CD4-positive, alpha-beta T cell treated with Interleukin-12 subunit alpha and Interleukin-12 subunit beta, for 1 hour (primary cell): ENCODE results near the gene BEAN1.

Experiments used
- DNase-seq: peaks from one replicate; pipeline ENCODE4 v3.0.0-alpha.2; 2020

BEAN1 gene

GRCh38 chr16:66397736-66398433, 29.2 kb upstream of the BEAN1 start:
- DNase-seq = no peak

- DNase-seq = no peak
Observed at GRCh38 chr16:66399031-66399430, 28.1 kb upstream of the BEAN1 start.

GRCh38 chr16:66399930-66400329, 27.2 kb upstream of the BEAN1 start:
- no peak for DNase-seq

GRCh38 chr16:66400503-66401380, 26.4 kb upstream of the BEAN1 start:
- DNase-seq = no peak

GRCh38 chr16:66401610-66402009, 25.5 kb upstream of the BEAN1 start:
- DNase-seq = no peak

GRCh38 chr16:66402166-66402565, 24.9 kb upstream of the BEAN1 start:
- DNase-seq = no peak

- no peak for DNase-seq
Observed at GRCh38 chr16:66402591-66403230, 24.4 kb upstream of the BEAN1 start.

- no peak for DNase-seq
Observed at GRCh38 chr16:66403531-66404145, 23.5 kb upstream of the BEAN1 start.

GRCh38 chr16:66405057-66405783, 21.9 kb upstream of the BEAN1 start:
- no peak for DNase-seq

GRCh38 chr16:66406534-66407221, 20.4 kb upstream of the BEAN1 start:
- DNase-seq = peak; percentile 86

- peak; percentile 52 for DNase-seq
Observed at GRCh38 chr16:66408163-66409048, 18.7 kb upstream of the BEAN1 start.

- DNase-seq = no peak
Observed at GRCh38 chr16:66409156-66409555, 17.9 kb upstream of the BEAN1 start.

- DNase-seq = no peak
Observed at GRCh38 chr16:66412182-66412581, 14.9 kb upstream of the BEAN1 start.

GRCh38 chr16:66414891-66415290, 12.2 kb upstream of the BEAN1 start:
- no peak for DNase-seq

- DNase-seq = no peak
Observed at GRCh38 chr16:66416136-66416535, 11.0 kb upstream of the BEAN1 start.

GRCh38 chr16:66416939-66417700, 10.0 kb upstream of the BEAN1 start:
- no peak for DNase-seq

- no peak for DNase-seq
Observed at GRCh38 chr16:66418165-66418962, 8.7 kb upstream of the BEAN1 start.

GRCh38 chr16:66419527-66419926, 7.6 kb upstream of the BEAN1 start:
- DNase-seq = no peak

- no peak for DNase-seq
Observed at GRCh38 chr16:66420396-66420795, 6.7 kb upstream of the BEAN1 start.
